Left renal cortex interstitium (tissue), 4 donors: ENCODE data around the gene RITA1. TPM values are rescaled to one million over a fixed set of nuclear protein-coding genes. Genes with fewer than 3 reads are reported as not detected.

Source experiments
- DNase-seq, 4 donors: peaks; one replicate each; pipeline ENCODE4 v3.0.0-alpha.2; 2013; ENCODE audit warnings: low read depth in 4 of 4, low spot score in 2 of 4, missing footprints in 1 of 4
- polyA plus RNA-seq, 4 donors: library from polyadenylated mRNA; unstranded; fragments of 120-200 nt; gene quantifications; one replicate each; pipeline ENCODE4 v1.2.1, GENCODE V29; 2013; ENCODE audit not compliant: insufficient read length in 4 of 4

RITA1 gene
- polyA plus RNA-seq, 4 donors: 14.7 to 20.1 (median 17.9) TPM

- no peak for DNase-seq
Observed at GRCh38 chr12:113152835-113153814, 32.4 kb upstream of the RITA1 start.

GRCh38 chr12:113154351-113154973 is 31.1 kb upstream of the RITA1 start:
- DNase-seq: no peak

GRCh38 chr12:113155060-113155459 is 30.5 kb upstream of the RITA1 start:
- no peak for DNase-seq

- no peak for DNase-seq
Observed at GRCh38 chr12:113155646-113156045, 29.9 kb upstream of the RITA1 start.

GRCh38 chr12:113157218-113157859 is 28.2 kb upstream of the RITA1 start:
- DNase-seq: no peak

GRCh38 chr12:113158439-113159203 is 26.9 kb upstream of the RITA1 start:
- DNase-seq: no peak

- no peak for DNase-seq
Observed at GRCh38 chr12:113159937-113160336, 25.6 kb upstream of the RITA1 start.

- DNase-seq: no peak
Observed at GRCh38 chr12:113161415-113162016, 24.0 kb upstream of the RITA1 start.

- no peak for DNase-seq
Observed at GRCh38 chr12:113162102-113163029, 23.2 kb upstream of the RITA1 start.

- DNase-seq: no peak
Observed at GRCh38 chr12:113163030-113163360, 22.5 kb upstream of the RITA1 start.

- no peak for DNase-seq
Observed at GRCh38 chr12:113164014-113164413, 21.5 kb upstream of the RITA1 start.

- no peak for DNase-seq
Observed at GRCh38 chr12:113165521-113166450, 19.7 kb upstream of the RITA1 start.

GRCh38 chr12:113167868-113168267 is 17.7 kb upstream of the RITA1 start:
- no peak for DNase-seq

- no peak for DNase-seq
Observed at GRCh38 chr12:113169697-113170096, 15.8 kb upstream of the RITA1 start.

GRCh38 chr12:113170457-113170856 is 15.1 kb upstream of the RITA1 start:
- DNase-seq: no peak

GRCh38 chr12:113170926-113171325 is 14.6 kb upstream of the RITA1 start:
- DNase-seq: no peak

GRCh38 chr12:113171543-113171942 is 14.0 kb upstream of the RITA1 start:
- no peak for DNase-seq

GRCh38 chr12:113172185-113172584 is 13.3 kb upstream of the RITA1 start:
- no peak for DNase-seq
